Measurements from ENCODE around the gene KNOP1. TPM values are rescaled to one million over a fixed set of nuclear protein-coding genes. Genes with fewer than 3 reads are reported as not detected.
"Not testable (repeated sequence)": the region's sequence is repeated elsewhere in the genome, so short reads cannot be mapped to it uniquely, and the experiment has no call there.

KNOP1 gene
- total RNA-seq, 2 donors from 2014 or later: 16.8 to 32.8 TPM

DNA sequence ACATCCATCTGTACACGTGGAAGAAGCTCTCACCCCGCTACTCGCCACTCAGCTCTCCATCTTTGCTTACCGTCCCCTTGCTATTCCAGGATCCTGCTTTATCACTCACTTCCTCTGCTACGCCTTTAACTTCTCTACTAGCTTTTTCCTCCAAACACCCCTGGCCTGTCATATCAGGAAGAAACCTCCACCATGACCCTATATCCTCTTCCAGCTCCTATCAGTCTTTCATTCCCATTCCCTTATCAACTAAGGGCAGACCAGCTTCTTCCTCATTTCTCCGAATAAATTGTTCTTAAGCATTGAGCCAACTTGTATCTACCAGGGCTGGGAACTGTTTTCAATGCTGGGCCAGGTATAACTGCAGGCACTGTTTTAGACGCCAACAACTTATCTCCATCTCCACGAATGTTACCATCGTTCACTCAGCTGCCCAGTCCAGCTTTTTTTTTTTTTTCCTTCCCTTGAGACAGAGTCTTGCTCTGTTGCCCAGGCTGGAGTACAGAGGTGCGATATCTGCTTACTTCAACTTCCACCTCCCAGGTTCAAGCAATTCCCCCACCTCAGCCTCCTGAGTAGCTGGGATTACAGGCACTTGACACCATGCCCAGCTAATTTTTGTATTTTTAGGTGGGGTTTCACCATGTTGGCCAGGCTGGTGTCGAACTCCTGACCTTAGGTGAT is 4.4 kb upstream of the KNOP1 start:
- Mint-ChIP-seq H3K27me3 (peaks cover 0 to 3% of the 10 kb centered on the region in 2 donors), H3K36me3 (no peaks in the 10 kb centered on the region), H3K4me3 (no peak overlapping the region), H3K9me3 (no peaks in the 10 kb centered on the region), H3K27ac (no peak overlapping the region), H3K4me1 (ENCODE audit: low read depth in 2 of 2) (peaks cover 0 to 2% of the 10 kb centered on the region in 2 donors)
- DNase-seq (ENCODE audit: low spot score) (no peak), ATAC-seq (no peak)

DNA sequence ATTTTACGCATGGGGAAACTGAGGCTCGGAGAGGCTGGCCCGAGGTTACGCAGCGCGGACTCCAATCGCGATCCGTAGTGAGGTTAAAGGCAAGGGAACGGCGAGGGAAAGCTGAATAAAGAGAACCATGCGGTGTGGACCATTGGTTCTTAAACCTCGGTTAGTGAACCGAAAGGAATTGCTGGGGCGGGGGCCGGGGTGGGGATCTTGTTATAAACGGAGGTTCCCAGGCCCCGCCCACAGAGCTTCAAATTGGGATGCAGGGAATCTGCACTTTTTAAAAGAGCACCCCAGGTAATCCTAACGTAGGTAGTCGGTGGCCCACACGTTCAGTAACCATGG is 568 bp upstream of the KNOP1 start:
- ATAC-seq (no peak), DNase-seq (ENCODE audit: low spot score) (no peak)
- Mint-ChIP-seq H3K4me3 (peak overlapping the region; percentile 88), H3K4me1 (ENCODE audit: low read depth in 2 of 2) (peaks cover 18 to 20% of the 10 kb centered on the region in 2 donors), H3K36me3 (peaks cover 13% of the 10 kb centered on the region), H3K27me3 (peaks cover 0 to 3% of the 10 kb centered on the region in 2 donors), H3K27ac (peak overlapping the region; percentile 75 to 90), H3K9me3 (no peaks in the 10 kb centered on the region)

DNA sequence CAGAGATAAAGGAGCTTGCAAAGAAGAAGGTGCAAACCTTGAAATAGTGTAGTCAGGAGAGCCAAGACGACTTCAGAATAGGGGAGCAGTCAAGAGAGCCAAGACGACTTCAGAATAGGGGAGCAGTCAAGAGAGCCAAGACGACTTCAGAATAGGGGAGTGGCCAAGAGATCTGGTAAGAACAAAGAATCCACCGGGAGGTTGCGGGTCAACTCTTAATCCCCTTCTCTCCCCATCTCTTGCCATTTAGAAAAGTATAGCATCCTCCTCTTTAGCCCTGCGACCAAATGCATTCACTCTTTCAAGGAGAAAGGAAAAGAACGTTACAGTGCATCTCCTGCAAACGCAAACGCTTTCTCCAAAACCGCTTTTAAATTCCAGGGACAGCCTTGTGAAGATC is 713 bp downstream of the KNOP1 start:
- H3K4me1 Mint-ChIP-seq (ENCODE audit: low read depth in 2 of 2): peaks cover 18 to 20% of the 10 kb centered on the region in 2 donors
- peak overlapping the region; percentile 88 for H3K4me3 Mint-ChIP-seq

DNA sequence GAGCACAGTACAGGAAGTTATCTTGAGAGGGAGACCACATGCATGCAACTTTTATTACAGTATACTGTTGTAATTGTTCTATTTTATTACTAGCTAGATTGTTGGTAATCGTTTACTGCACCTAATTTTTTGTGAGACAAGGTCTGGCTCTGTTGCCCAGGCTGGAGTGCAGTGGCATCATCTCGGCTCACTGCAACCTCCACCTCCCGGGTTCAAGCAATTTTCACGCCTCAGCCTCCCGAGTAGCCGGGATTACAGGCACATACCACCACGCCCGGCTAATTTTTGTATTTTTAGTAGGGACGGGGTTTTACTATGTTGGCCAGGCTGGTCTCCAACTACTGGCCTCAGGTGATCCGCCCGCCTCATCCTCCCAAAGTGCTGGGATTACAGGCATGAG is 1.3 kb downstream of the KNOP1 start:
- not testable (repeated sequence) for ATAC-seq; H3K9me3 Mint-ChIP-seq; DNase-seq (ENCODE audit: low spot score); H3K27me3 Mint-ChIP-seq
- Mint-ChIP-seq H3K36me3 (peaks cover 13% of the 10 kb centered on the region), H3K4me1 (ENCODE audit: low read depth in 2 of 2) (peaks cover 18 to 20% of the 10 kb centered on the region in 2 donors), H3K4me3 (peak overlapping the region; percentile 88), H3K27ac (peak overlapping the region; percentile 75 to 90)

More for the DNA sequence above, 713 bp downstream of the KNOP1 start:
- Mint-ChIP-seq H3K27me3 (peaks cover 0 to 1% of the 10 kb centered on the region in 2 donors), H3K9me3 (no peaks in the 10 kb centered on the region), H3K36me3 (peaks cover 13% of the 10 kb centered on the region), H3K27ac (peak overlapping the region; percentile 75 to 90)
- DNase-seq (ENCODE audit: low spot score): no peak
- no peak for ATAC-seq

DNA sequence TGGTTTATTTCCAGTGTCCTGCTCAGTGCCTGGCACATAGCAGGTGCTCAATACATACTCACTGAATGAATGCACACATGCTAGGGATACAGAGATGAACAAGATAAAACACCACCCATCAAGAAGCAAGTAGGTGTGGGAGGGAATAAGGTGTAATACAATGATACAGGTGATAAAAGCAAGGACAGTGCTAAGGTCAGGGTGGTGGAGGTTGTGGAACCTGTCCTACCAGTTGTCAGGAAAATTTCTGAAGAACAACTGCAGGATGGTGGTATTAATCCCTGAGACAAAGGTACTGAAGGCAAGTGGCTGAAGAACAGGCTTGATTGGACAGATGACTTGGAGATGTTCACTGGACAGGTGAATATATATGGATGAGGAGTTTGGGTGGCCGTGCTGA is 1.8 kb downstream of the KNOP1 start:
- DNase-seq (ENCODE audit: low spot score) (no peak), ATAC-seq (no peak)
- H3K4me1 Mint-ChIP-seq (ENCODE audit: low read depth in 2 of 2): peaks cover 18 to 20% of the 10 kb centered on the region in 2 donors
- H3K4me3 Mint-ChIP-seq: peak overlapping the region; percentile 52
- H3K27me3 Mint-ChIP-seq: no peaks in the 10 kb centered on the region
- no peaks in the 10 kb centered on the region for H3K9me3 Mint-ChIP-seq
- H3K36me3 Mint-ChIP-seq: peaks cover 13% of the 10 kb centered on the region
- H3K27ac Mint-ChIP-seq: no peak overlapping the region

DNA sequence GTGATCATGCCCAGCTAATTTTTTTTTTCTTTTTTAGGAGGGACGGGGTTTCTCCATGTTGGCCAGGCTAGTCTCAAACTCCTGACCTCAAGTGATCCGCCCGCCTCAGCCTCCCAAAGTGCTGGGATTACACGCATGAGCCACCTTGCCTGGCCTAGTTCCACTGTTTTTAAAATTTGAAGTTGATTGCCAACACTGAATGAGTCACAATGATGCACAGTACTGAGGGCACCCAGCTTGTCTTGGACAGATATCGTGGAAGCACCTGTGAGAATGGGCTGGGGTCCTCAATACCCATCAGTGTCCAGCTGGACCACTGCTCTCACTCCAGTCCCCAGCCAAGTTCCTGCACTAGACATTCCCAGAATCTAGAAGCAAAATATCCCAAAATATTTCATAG is 2.5 kb downstream of the KNOP1 start:
- H3K4me1 Mint-ChIP-seq (ENCODE audit: low read depth in 2 of 2): peaks cover 18 to 20% of the 10 kb centered on the region in 2 donors
- no peaks in the 10 kb centered on the region for H3K27me3 Mint-ChIP-seq
- H3K27ac Mint-ChIP-seq: no peak overlapping the region
- no peak for ATAC-seq
- no peak for DNase-seq (ENCODE audit: low spot score)
- H3K9me3 Mint-ChIP-seq: no peaks in the 10 kb centered on the region
- no peak overlapping the region for H3K4me3 Mint-ChIP-seq
- H3K36me3 Mint-ChIP-seq: peaks cover 13% of the 10 kb centered on the region

DNA sequence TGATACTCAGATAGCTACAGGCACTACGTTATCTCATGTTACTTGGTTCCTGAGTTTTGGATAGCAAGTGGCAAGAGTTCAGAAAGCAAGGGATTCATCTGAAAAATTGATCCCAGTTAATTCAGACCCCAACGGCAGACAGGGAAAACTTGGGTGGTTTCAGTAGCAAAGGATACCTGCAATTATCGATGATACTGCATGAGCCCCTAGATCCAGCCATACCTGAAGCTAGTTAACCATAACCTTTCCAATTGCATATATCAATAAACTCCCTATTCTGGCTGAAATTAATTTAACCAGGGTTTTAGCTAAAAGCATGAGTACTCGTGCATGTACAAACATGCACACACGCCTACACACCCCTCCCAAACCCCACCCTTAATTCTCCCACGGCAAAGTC is 4.3 kb downstream of the KNOP1 start:
- ATAC-seq (no peak), DNase-seq (ENCODE audit: low spot score) (no peak)
- Mint-ChIP-seq H3K4me1 (ENCODE audit: low read depth in 2 of 2) (peaks cover 20 to 21% of the 10 kb centered on the region in 2 donors), H3K36me3 (peaks cover 18% of the 10 kb centered on the region), H3K27me3 (no peaks in the 10 kb centered on the region), H3K4me3 (no peak overlapping the region), H3K27ac (no peak overlapping the region), H3K9me3 (no peaks in the 10 kb centered on the region)

DNA sequence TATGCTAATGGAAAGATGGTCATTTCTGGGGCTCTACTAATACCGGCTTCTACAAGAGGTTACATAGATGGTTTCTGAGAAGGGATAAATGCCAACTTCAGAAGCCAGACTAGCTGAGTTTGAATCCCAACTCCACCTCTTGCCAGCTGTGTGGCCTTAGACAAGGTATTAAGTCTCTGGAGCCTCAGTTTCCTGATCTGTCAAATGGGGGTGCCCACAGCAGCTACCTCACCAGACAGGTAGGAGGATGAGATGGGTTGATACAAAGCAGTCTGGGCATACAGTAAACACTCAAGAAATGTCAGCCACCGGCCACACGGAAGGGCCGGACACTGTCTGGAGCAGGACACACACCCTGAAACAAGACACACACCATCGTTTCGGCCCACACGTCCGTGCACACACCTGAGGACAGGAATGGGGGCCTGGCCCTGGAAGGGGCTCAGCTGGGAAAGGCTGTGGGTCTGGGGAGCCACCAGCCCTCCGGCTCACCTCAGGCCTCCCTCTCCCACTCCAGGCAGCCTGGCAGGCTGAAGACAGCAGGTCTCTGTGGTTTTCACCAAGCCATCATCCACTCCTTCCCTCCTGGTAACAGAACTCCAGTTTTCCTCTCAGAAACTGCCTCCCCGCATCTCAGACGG is 5.5 kb downstream of the KNOP1 start:
- Mint-ChIP-seq H3K27me3 (no peaks in the 10 kb centered on the region), H3K36me3 (peaks cover 18% of the 10 kb centered on the region)

DNA sequence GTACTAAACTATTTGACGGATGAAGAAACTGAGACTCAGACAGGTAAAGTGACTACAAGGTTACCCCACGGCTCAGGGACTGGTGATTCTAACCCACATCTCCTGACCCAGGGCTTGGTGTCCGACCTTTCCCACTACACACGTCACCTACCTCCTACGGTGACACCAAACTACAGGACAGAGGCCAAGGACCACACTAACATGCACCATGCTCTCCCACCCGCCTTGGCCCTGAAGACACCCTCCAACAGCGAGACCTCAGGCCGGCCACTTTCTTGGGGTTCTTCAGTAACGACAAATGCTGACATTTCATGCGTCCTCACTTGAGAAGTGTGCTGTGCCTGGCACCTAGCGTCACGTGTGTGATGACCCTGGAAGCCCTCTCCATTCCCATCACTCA is 6.4 kb downstream of the KNOP1 start:
- Mint-ChIP-seq H3K9me3 (no peaks in the 10 kb centered on the region), H3K36me3 (peaks cover 18% of the 10 kb centered on the region), H3K27ac (no peak overlapping the region), H3K27me3 (no peaks in the 10 kb centered on the region), H3K4me3 (no peak overlapping the region), H3K4me1 (ENCODE audit: low read depth in 2 of 2) (peaks cover 12 to 16% of the 10 kb centered on the region in 2 donors)
- ATAC-seq: no peak
- DNase-seq (ENCODE audit: low spot score): no peak

More for the DNA sequence above, 5.5 kb downstream of the KNOP1 start:
- H3K4me3 Mint-ChIP-seq: no peak overlapping the region
- H3K4me1 Mint-ChIP-seq (ENCODE audit: low read depth in 2 of 2): peaks cover 20 to 21% of the 10 kb centered on the region in 2 donors
- ATAC-seq (no peak), DNase-seq (ENCODE audit: low spot score) (no peak)
- H3K27ac Mint-ChIP-seq: no peak overlapping the region
- no peaks in the 10 kb centered on the region for H3K9me3 Mint-ChIP-seq

DNA sequence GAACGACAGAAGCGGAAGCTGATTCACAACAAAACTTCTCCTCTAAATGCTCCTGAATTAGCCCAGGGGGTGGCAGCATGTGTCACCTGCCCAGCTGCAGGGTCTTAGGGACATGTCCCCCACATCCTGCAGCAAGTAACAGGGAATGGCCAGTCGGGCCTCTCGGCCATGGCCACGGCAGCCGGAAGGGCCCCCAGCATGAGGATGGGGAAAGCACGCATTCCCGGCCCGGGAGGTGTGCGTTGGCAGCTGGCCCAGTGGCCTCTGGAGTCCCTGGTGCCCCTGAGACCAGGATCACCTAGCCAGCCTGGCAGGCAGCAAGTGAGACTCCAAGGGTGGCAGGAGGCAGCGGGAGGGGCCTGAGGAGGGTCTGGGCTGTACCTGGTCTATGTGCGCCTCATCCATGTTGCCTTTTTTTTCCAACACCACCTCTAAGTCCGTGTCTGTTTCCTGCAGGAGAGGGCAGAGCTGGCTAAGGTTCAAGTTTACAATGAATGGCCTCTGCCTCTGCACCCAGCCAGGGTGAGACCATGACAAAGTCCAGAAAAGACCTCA is 7.0 kb downstream of the KNOP1 start:
- peaks cover 18% of the 10 kb centered on the region for H3K36me3 Mint-ChIP-seq
- H3K27me3 Mint-ChIP-seq: no peaks in the 10 kb centered on the region
- ATAC-seq (no peak), DNase-seq (ENCODE audit: low spot score) (no peak)
- peaks cover 7 to 10% of the 10 kb centered on the region in 2 donors for H3K4me1 Mint-ChIP-seq (ENCODE audit: low read depth in 2 of 2)
- H3K9me3 Mint-ChIP-seq: no peaks in the 10 kb centered on the region
- no peak overlapping the region for H3K27ac Mint-ChIP-seq
- no peak overlapping the region for H3K4me3 Mint-ChIP-seq

DNA sequence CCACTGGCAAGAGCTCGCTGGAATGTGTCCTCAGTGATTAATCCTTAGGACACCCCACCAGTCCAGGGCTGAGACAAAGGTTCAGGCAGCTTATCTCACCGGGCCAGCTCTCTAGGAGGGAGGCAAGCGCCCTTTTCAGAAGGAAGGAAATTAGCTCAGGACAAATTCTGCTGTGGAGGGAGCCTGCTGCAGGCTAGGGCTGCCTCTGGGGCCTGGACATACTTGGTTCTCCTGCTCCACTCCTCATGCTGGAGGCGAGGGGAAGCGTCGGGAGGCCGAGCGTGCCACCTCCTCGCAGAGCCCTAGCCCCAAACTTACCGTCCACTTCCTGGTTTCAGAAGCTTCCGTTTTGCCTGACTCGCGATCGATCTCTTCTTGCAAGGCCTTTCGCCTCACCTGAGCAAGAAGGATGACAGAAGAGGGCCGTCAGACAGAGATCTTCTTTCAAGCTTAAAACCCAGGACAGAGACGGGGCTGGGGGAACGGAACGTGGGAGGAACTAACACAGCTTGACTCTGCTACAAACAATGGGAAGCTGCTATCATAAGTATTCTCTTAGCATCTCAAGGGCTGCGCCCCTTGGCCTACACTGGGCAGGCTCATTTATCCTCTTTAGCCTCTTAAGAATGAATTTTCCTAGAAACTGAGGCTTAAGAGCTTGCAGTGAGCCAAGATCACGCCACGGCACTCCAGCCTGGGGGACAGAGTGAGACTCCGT is 7.7 kb downstream of the KNOP1 start:
- Mint-ChIP-seq H3K27me3 (no peaks in the 10 kb centered on the region), H3K9me3 (no peaks in the 10 kb centered on the region), H3K4me1 (ENCODE audit: low read depth in 2 of 2) (peaks cover 5 to 7% of the 10 kb centered on the region in 2 donors), H3K4me3 (no peak overlapping the region), H3K36me3 (peaks cover 18% of the 10 kb centered on the region), H3K27ac (no peak overlapping the region)
- ATAC-seq (no peak), DNase-seq (ENCODE audit: low spot score) (no peak)

DNA sequence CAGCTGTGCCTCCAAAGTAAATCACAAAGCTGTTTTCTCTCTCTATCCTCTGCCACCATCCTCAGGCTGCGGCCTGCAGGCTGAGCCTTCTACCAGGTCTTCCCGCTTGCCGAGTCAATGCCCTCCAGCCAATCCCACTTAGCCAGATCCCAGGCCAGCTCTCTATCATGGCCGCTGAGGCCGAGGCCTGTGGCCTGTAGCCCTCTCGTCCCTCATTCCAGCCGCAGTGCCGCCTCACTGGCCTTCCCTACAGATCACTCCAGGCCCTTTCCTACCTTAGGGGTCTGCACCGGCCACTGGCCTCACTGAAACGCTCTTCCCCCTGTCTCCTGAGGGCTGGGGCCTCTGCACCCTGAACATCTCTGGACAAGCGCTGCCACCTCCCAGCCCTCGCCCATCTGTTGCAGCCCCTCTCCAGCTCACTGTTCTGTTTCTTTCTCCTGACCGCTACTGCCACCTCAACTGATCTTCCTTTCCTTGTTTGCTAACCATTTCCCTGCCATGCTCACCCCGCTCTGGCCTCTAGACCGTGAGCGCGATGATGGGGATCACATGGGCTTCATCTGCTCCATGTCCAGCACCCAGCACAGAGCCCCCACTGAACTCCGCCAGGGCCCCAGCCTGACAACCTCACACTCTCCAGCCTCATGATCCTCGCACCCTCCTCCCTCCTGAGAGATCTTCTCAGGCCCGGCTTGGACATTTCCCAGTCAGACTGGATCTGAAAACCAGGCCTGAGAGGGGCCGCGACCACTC is 8.5 kb downstream of the KNOP1 start:
- H3K27me3 Mint-ChIP-seq: no peaks in the 10 kb centered on the region
- no peak for DNase-seq (ENCODE audit: low spot score)
- H3K4me1 Mint-ChIP-seq (ENCODE audit: low read depth in 2 of 2): peaks cover under 1 to 4% of the 10 kb centered on the region in 2 donors
- ATAC-seq: no peak
- H3K36me3 Mint-ChIP-seq: peaks cover 14% of the 10 kb centered on the region
- no peak overlapping the region for H3K4me3 Mint-ChIP-seq
- H3K9me3 Mint-ChIP-seq: no peaks in the 10 kb centered on the region
- no peak overlapping the region for H3K27ac Mint-ChIP-seq
